Muscle of arm (tissue), 12 donors: ENCODE measurements around the gene ECE2. TPM values are rescaled to one million over a fixed set of nuclear protein-coding genes. Genes with fewer than 3 reads are reported as not detected.
"Not testable (repeated sequence)": the region's sequence is repeated elsewhere in the genome, so short reads cannot be mapped to it uniquely, and the experiment has no call there.

Source experiments
- DNase-seq: peaks from one replicate; pipeline ENCODE4 v3.0.0-alpha.2; 2013
- polyA plus RNA-seq, 12 donors: library from polyadenylated mRNA; unstranded; fragments of 120-200 nt; gene quantifications; one replicate each; pipeline ENCODE4 v1.2.1, GENCODE V29; 2013; ENCODE audit not compliant: insufficient read length in 12 of 12

Gene ECE2
- polyA plus RNA-seq, 12 donors: 0.43 TPM; not detected in 11

GRCh38 chr3:184267249-184267648 lies 8.6 kb upstream of the ECE2 start:
- DNase-seq: not testable (repeated sequence)

DNA sequence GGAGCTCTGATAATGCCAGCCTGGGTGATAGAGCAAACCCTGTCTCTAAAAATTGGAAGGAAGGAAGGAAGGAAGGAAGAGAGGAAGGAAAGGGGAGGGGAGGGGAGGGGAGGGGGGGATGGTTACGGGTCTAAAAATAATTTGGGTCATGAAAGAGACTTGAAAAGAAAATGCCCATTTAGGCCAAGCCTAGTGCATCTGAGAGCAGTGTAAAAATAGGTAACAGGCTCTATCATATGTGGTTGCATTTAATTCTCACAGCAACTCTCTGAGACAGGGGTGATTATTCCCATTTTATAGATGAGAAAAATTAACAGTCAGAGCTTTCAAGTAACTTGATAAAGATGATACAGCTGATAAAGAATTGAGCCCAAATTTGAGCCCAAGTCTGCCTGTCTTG lies 3.6 kb upstream of the ECE2 start:
- no peak for DNase-seq

GRCh38 chr3:184275381-184275701 lies 481 bp upstream of the ECE2 start:
- DNase-seq: no peak

DNA sequence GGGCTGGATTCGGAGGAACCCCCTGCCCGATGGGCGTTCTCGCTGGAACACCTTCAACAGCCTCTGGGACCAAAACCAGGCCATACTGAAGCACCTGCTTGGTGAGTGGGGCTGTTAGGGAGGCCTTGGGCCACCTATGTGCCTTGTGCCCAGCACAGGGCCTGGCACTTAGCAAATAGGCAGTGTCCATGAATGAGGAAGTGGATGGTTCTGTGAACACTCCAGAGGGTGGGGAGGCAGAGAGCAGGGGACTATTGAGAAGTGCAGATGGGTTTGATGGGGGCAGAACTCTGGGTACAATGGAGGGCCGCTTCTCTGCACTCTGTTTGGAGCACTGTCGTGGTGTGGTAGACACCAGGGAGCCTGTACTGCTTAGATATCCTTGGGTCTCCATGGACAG lies 1.5 kb downstream of the ECE2 start:
- no peak for DNase-seq

GRCh38 chr3:184282941-184283340 lies 7.1 kb downstream of the ECE2 start:
- DNase-seq: no peak

- no peak for DNase-seq
Measured at GRCh38 chr3:184283681-184284080, 7.9 kb downstream of the ECE2 start.

DNA sequence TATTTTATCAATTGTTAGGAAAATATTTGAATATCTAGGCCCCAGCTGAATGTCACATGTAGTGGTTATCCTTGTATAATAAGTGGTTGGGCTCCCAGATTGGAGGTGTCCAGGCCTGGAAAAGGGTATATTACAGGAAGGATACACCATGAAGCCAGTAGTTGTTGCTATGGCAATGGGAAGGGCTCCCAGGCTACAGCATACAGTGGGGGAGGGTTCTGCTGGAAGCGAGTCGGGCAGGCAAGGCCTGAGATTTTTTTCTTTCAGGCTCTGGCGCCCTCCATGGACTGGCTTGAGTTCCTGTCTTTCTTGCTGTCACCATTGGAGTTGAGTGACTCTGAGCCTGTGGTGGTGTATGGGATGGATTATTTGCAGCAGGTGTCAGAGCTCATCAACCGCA lies 8.9 kb downstream of the ECE2 start:
- peak; percentile 88 for DNase-seq

GRCh38 chr3:184289426-184289938 lies 13.7 kb downstream of the ECE2 start:
- DNase-seq: no peak

DNA sequence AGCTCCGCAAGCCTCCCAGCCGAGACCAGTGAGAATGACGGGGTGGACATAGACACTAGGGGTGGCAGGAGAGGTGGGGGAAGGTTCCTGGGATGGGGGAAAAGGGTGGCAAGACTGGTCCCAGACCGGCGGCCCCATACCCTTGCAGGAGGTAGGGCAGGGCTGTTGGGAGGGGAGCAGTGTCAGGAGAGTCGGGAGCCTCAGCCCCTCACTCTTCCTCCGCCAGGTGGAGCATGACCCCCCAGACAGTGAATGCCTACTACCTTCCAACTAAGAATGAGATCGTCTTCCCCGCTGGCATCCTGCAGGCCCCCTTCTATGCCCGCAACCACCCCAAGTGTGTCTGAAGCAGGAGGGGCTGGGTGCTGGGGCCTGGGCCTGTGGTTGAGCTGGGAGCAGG lies 14.5 kb downstream of the ECE2 start:
- no peak for DNase-seq

DNA sequence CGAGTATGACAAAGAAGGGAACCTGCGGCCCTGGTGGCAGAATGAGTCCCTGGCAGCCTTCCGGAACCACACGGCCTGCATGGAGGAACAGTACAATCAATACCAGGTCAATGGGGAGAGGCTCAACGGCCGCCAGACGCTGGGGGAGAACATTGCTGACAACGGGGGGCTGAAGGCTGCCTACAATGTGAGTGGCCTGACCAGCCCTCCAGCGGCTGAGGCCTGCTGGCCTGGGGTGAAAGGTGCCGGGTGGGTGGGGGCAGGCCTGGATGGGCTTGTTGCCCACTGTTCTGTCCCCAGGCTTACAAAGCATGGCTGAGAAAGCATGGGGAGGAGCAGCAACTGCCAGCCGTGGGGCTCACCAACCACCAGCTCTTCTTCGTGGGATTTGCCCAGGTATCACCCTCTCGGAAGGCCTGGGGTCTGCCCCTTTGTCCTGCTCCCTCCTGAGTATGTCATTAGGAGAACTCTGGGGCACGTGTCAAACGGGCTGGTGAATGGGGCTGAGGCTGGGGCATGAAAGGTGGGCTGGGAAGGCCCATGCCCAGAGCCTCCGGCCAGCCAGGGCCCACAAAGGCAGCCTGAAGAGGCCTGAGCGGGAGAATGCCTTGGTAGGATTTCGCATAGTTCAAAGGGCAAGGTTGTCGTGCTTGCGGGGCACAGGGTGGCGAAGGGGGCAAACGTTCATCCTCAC lies 15.4 kb downstream of the ECE2 start:
- no peak for DNase-seq

DNA sequence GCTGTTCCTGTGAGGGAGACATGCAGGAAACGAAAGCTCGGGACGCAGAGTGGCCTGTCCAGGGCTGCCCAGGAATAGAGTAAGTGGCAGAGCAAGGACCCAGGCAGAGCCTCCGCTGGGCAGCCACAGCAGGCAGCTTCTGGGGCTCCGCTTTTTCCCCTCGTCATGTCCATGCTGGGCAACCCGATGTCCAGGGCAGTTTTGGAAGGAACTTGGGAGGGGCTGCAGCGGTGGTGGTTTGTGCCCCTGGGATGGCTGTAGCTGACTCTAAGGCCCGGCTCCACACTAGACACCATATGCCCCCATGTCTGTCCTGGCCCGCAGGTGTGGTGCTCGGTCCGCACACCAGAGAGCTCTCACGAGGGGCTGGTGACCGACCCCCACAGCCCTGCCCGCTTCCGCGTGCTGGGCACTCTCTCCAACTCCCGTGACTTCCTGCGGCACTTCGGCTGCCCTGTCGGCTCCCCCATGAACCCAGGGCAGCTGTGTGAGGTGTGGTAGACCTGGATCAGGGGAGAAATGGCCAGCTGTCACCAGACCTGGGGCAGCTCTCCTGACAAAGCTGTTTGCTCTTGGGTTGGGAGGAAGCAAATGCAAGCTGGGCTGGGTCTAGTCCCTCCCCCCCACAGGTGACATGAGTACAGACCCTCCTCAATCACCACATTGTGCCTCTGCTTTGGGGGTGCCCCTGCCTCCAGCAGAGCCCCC lies 16.1 kb downstream of the ECE2 start:
- DNase-seq: no peak

- DNase-seq: no peak
Measured at GRCh38 chr3:184295771-184296170, 19.9 kb downstream of the ECE2 start.

DNA sequence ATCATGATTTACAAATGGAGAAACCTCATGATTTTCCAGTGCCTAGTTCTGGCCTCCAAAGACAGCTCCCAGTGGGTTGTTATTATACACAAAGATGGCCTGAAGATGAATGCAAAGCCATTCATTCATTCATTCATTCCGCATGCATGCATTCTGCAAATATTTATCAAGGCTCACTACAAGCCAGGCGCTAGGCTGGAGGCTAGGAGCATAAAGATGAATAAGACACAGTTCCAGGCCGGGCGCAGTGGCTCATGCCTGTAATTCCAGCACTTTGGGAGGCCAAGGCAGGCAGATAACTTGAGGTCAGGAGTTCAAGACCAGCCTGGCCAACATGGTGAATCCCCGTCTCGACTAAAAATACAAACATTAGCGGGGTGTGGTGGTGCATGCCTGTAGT lies 20.8 kb downstream of the ECE2 start:
- no peak for DNase-seq

GRCh38 chr3:184298759-184299487 lies 23.1 kb downstream of the ECE2 start, which contains the start of gene PSMD2:
PSMD2 (plus strand) TSS chr3:184299241; CDS start chr3:184299267, 26 bp downstream.
- DNase-seq: peak; percentile 95

- DNase-seq: no peak
Measured at GRCh38 chr3:184299488-184300377, 23.9 kb downstream of the ECE2 start.

- no peak for DNase-seq
Measured at GRCh38 chr3:184300378-184300720, 24.5 kb downstream of the ECE2 start.

DNA sequence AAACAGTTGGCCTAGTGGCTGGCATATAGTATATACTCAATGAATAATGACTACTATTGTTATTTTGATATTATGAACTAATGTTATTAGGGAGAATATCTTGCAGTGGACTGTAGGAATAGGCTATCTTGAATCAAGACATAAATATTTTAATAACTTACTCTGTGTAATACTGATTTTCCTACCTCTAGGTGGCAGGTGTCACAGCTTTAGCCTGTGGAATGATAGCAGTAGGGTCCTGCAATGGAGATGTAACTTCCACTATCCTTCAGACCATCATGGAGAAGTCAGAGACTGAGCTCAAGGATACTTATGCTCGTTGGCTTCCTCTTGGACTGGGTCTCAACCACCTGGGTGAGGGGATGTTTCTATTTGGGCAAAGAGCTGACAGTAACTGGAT lies 29.8 kb downstream of the ECE2 start:
- DNase-seq: no peak

DNA sequence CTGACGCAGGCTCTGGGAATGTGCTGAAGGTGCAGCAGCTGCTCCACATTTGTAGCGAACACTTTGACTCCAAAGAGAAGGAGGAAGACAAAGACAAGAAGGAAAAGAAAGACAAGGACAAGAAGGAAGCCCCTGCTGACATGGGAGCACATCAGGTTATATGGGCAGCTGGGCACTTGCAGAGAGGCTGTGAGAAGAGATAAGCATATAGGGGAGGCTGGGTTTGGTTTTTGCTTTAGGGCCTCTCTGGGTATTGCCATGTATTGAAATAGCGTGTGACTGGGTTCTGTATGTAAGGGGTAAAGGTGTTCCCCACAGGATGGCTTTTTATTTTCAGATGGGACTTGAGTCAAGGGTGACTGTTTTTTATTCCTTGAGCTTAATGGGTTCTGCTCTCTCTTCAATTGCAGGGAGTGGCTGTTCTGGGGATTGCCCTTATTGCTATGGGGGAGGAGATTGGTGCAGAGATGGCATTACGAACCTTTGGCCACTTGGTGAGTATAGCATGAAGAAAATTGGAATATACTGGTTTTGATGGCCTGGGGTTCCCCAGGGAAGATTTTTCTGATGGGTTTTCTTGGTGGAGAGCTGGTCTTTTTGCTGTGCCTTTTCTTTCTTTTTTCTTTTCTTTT lies 30.6 kb downstream of the ECE2 start:
- no peak for DNase-seq

- no peak for DNase-seq
Measured at GRCh38 chr3:184307915-184308314, 32.1 kb downstream of the ECE2 start.

- DNase-seq: no peak
Measured at GRCh38 chr3:184308744-184309143, 32.9 kb downstream of the ECE2 start.

DNA sequence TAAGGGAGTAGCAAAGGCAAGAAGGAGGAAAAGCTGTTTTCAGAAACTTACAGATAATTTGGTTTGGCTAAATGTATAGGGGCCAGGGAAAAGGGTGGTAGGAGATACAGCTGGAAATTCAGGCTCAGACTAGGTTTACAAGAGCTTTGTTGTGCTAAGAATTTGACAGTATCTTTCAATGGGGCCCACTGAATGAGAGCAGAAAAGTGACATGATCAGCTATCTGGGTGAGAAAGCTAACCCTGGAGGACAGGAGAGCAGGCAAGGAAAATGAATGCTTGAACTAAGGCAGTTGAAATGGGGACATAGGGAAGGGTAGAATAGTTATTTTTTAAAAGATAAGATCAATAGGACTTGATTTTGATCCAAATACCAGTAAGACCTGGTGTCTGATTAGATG lies 35.8 kb downstream of the ECE2 start:
- DNase-seq: no peak

DNA sequence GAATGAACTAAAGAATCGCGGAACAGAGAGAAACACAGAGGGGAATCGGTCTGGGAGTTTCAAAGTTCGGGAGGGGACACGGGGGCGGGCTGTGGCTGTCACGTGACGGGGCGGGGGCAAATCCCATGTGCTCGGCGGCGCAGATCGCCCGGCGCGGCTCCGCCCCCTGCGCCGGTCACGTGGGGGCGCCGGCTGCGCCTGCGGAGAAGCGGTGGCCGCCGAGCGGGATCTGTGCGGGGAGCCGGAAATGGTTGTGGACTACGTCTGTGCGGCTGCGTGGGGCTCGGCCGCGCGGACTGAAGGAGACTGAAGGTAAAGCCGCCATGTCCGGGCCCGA lies 38.5 kb downstream of the ECE2 start, which contains the start of gene EIF4G1:
Gene EIF4G1, plus strand, starts transcription at position 244 of the 337 bp plus-strand sequence. CDS start 1,191 bp downstream, outside the sequence.
- peak; percentile 92 for DNase-seq
